CD4-positive, alpha-beta T cell (primary cell): ENCODE results near the gene SEPTIN7. TPM values are rescaled to one million over a fixed set of nuclear protein-coding genes. Genes with fewer than 3 reads are reported as not detected.
"Not testable (repeated sequence)": the region's sequence is repeated elsewhere in the genome, so short reads cannot be mapped to it uniquely, and the experiment has no call there.

ENCODE experiments used
- ATAC-seq: fragments of 200-7000 bp; cut with Tn5 transposase; one replicate; pipeline ENCODE4 v1.10.0; 2022; ENCODE audit warnings: mild to moderate bottlenecking; ENCODE audit not compliant: poor library complexity
- CTCF ChIA-PET: fragments of 350-600 bp; sonication (Branson Sonifier 250); formaldehyde crosslinking; loops from one replicate; lab custom pipeline; 2021; ENCODE audit warnings: antibody characterized with exemption, inconsistent platforms; lab: Charles Lee
- POLR2A ChIA-PET: fragments of 350-600 bp; sonication (Branson Sonifier 250); formaldehyde crosslinking; loops from one replicate; lab custom pipeline; 2021; ENCODE audit warnings: antibody characterized with exemption, inconsistent platforms; lab: Charles Lee
- DNase-seq, 14 experiments: peaks; one replicate each; pipeline ENCODE4 v3.0.0-alpha.2; 2013 to 2020; ENCODE audit warnings: mixed read lengths in 2 of 14
- H3K27ac ChIP-seq, 2 donors: one replicate each; pipeline versions ENCODE4 v1.5.1 to v1.7.0; 2013; ENCODE audit warnings: low read length in 2 of 2, low read depth in 1 of 2, mild to moderate bottlenecking in 1 of 2
- H3K27me3 ChIP-seq, 2 experiments: 1 replicate in 1 of 2; 2 replicates in 1 of 2; pipeline versions ENCODE4 v1.6.1 to v1.7.0; 2013; ENCODE audit warnings: low read length in 2 of 2, control low read depth in 1 of 2, mild to moderate bottlenecking in 1 of 2, moderate library complexity in 1 of 2; ENCODE audit not compliant: insufficient read depth in 2 of 2, control insufficient read depth in 1 of 2
- H3K36me3 ChIP-seq: one replicate; pipeline ENCODE4 v1.6.1; 2013; ENCODE audit warnings: low read length, control low read depth; ENCODE audit not compliant: insufficient read depth
- H3K4me1 ChIP-seq: one replicate; pipeline ENCODE4 v1.6.1; 2013; ENCODE audit warnings: low read length, control low read depth; ENCODE audit not compliant: insufficient read depth
- H3K4me3 ChIP-seq: one replicate; pipeline ENCODE4 v1.5.1; 2013; ENCODE audit warnings: mild to moderate bottlenecking, low read length, moderate library complexity
- H3K9me3 ChIP-seq, 2 experiments: 1 replicate in 1 of 2; 2 replicates in 1 of 2; pipeline versions ENCODE4 v1.6.1 to v1.7.0; 2013; ENCODE audit warnings: low read length in 2 of 2, mild to moderate bottlenecking in 2 of 2, control low read depth in 1 of 2, moderate library complexity in 1 of 2; ENCODE audit not compliant: control insufficient read depth in 1 of 2, insufficient read depth in 1 of 2
- H3K27ac Mint-ChIP-seq: one replicate; pipeline ENCODE4 v1.8.0; 2020; ENCODE audit warnings: mixed read lengths
- H3K27me3 Mint-ChIP-seq: one replicate; pipeline ENCODE4 v1.8.0; 2021; ENCODE audit warnings: mixed read lengths
- H3K36me3 Mint-ChIP-seq: one replicate; pipeline ENCODE4 v1.8.0; 2021; ENCODE audit warnings: low read depth, mixed read lengths
- H3K4me1 Mint-ChIP-seq: one replicate; pipeline ENCODE4 v1.8.0; 2021; ENCODE audit warnings: low read depth, mixed read lengths
- H3K4me3 Mint-ChIP-seq: one replicate; pipeline ENCODE4 v1.8.0; 2020; ENCODE audit warnings: mild to moderate bottlenecking, mixed read lengths
- H3K9me3 Mint-ChIP-seq: one replicate; pipeline ENCODE4 v1.8.0; 2020; ENCODE audit warnings: mixed read lengths
- CTCF ChIP-seq: fragments of 200-600 bp; IDR thresholded peaks from one replicate; pipeline ENCODE4 v1.8.0; 2022; ENCODE audit warnings: antibody characterized with exemption, mild to moderate bottlenecking
- intact Hi-C, 2 experiments: fragments of 100-400 bp; cut with DNase I in 1 of 2; cut with micrococcal nuclease in 1 of 2; formaldehyde crosslinking; loops; one replicate each; pipeline versions ENCODE4 v1.15.1 to v1.9.0; 2023 to 2025; cut with DNase I, micrococcal nuclease
- total RNA-seq, 174 experiments: library from RNA in 2 of 174; stranded (reverse) in 2 of 174; gene quantifications; one replicate each; pipeline ENCODE4 v1.2.3 and lab custom pipeline; 2021 to 2026

The SEPTIN7 gene
- total RNA-seq, 2 experiments from 2014 or later: 185 to 186 TPM

DNA sequence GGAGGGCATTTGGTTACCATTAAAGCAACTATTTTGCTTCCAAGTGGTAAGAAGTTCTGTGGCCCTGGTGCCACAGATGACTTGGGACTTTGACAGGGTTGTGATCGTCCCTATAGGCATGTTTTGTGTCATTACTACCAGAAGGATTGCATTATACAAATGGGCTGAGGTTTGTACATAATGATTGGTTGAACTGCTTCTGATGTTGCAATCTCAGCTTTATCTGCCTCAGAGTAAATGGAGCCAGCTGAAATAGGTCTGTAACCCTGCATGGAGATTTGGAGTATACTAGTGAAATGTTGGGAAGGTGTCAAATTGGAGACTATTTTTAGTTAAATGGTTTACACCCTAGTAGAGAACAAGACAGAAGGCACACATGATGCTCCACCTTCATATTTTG, 46.1 kb upstream of the SEPTIN7 start:
- intact Hi-C loops: no loop called here
- no peaks in the 10 kb centered on the region for H3K27me3 Mint-ChIP-seq
- ChIA-PET POLR2A (no interaction called here), CTCF (no interaction called here)
- DNase-seq: no peak
- H3K4me1 Mint-ChIP-seq: peaks cover 6% of the 10 kb centered on the region
- Histone ChIP-seq H3K4me1 (no peaks in the 10 kb centered on the region), H3K27ac (no peak overlapping the region), H3K27me3 (no peaks in the 10 kb centered on the region), H3K4me3 (no peak overlapping the region), H3K36me3 (no peaks in the 10 kb centered on the region), H3K9me3 (no peaks in the 10 kb centered on the region)
- no peaks in the 10 kb centered on the region for H3K36me3 Mint-ChIP-seq
- H3K9me3 Mint-ChIP-seq: no peaks in the 10 kb centered on the region
- TF ChIP-seq CTCF: no peak
- H3K4me3 Mint-ChIP-seq: no peak overlapping the region
- no peak for ATAC-seq
- no peak overlapping the region for H3K27ac Mint-ChIP-seq

DNA sequence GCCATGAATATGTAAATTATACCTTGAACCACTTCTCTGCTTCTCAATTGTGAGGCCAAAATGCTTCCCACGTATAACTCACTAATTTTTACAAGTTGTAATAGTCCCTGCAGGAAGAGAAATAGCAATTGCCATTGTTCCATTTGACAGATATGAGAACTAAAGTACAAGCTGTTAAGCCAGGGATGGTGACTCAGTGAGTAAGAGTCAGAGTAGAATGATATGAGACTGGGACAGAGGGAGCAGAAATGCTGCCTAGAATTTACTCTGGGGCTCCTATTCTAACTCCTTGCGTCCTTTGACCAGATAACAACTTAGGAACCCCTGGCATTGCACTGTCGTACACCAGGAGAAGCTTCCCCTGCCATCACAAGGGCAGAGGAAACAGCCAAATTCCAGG, 45.1 kb upstream of the SEPTIN7 start:
- H3K36me3 ChIP-seq: no peaks in the 10 kb centered on the region
- ATAC-seq: no peak
- no peak overlapping the region for H3K4me3 Mint-ChIP-seq
- H3K4me3 ChIP-seq: no peak overlapping the region
- no peaks in the 10 kb centered on the region for H3K9me3 ChIP-seq
- no peak for DNase-seq
- H3K27me3 Mint-ChIP-seq: no peaks in the 10 kb centered on the region
- intact Hi-C loops: no loop called here
- no peak overlapping the region for H3K27ac ChIP-seq
- peaks cover 6% of the 10 kb centered on the region for H3K4me1 Mint-ChIP-seq
- H3K9me3 Mint-ChIP-seq: no peaks in the 10 kb centered on the region
- H3K36me3 Mint-ChIP-seq: no peaks in the 10 kb centered on the region
- H3K4me1 ChIP-seq: no peaks in the 10 kb centered on the region
- no peak for TF ChIP-seq CTCF
- CTCF ChIA-PET: no interaction called here
- no peak overlapping the region for H3K27ac Mint-ChIP-seq
- POLR2A ChIA-PET: no interaction called here
- H3K27me3 ChIP-seq: no peaks in the 10 kb centered on the region

GRCh38 chr7:35756453-35756852, 44.4 kb upstream of the SEPTIN7 start:
- ATAC-seq, POLR2A ChIA-PET, CTCF ChIA-PET, H3K27ac ChIP-seq, H3K4me3 ChIP-seq, H3K27me3 ChIP-seq, H3K4me3 Mint-ChIP-seq, H3K27me3 Mint-ChIP-seq, H3K27ac Mint-ChIP-seq, intact Hi-C loops, H3K36me3 ChIP-seq, H3K4me1 Mint-ChIP-seq, DNase-seq, H3K9me3 ChIP-seq, H3K36me3 Mint-ChIP-seq, H3K9me3 Mint-ChIP-seq, H3K4me1 ChIP-seq: not testable (repeated sequence)

- intact Hi-C loops: no loop called here
- POLR2A ChIA-PET: no interaction called here
Measured at GRCh38 chr7:35757574-35757973, 43.3 kb upstream of the SEPTIN7 start.

More at GRCh38 chr7:35757574-35757973, 43.3 kb upstream of the SEPTIN7 start:
- Histone ChIP-seq H3K27ac (no peak overlapping the region), H3K4me3 (no peak overlapping the region), H3K9me3 (no peaks in the 10 kb centered on the region), H3K36me3 (no peaks in the 10 kb centered on the region), H3K27me3 (no peaks in the 10 kb centered on the region), H3K4me1 (no peaks in the 10 kb centered on the region)
- Mint-ChIP-seq H3K4me3 (no peak overlapping the region), H3K36me3 (no peaks in the 10 kb centered on the region), H3K27ac (no peak overlapping the region), H3K27me3 (no peaks in the 10 kb centered on the region), H3K4me1 (peaks cover 16% of the 10 kb centered on the region), H3K9me3 (no peaks in the 10 kb centered on the region)
- ATAC-seq (no peak), DNase-seq (no peak)
- CTCF ChIA-PET: no interaction called here
- TF ChIP-seq CTCF: no peak
